KMS-11 (cell line): Measurements from ENCODE around the gene CYB561D1.

Experiments used
- H2AFZ ChIP-seq: fragments of 200-600 bp; sonication (generic); 2 replicates; pipeline ENCODE4 v1.6.1; 2016; ENCODE audit warnings: antibody characterized with exemption, mixed run types, low read depth
- H3K27ac ChIP-seq: fragments of 200-600 bp; sonication (generic); 2 replicates; pipeline ENCODE4 v1.6.1; 2016; ENCODE audit warnings: mild to moderate bottlenecking, mixed run types
- H3K27me3 ChIP-seq: fragments of 200-600 bp; sonication (generic); 2 replicates; pipeline ENCODE4 v1.6.1; 2017; ENCODE audit warnings: mild to moderate bottlenecking, low read depth, mixed run types, moderate library complexity; ENCODE audit not compliant: insufficient read depth
- H3K36me3 ChIP-seq: fragments of 200-600 bp; sonication (generic); 2 replicates; pipeline ENCODE4 v1.6.1; 2017; ENCODE audit warnings: mild to moderate bottlenecking, mixed run types; ENCODE audit not compliant: insufficient read depth
- H3K4me1 ChIP-seq: fragments of 200-600 bp; sonication (generic); 2 replicates; pipeline ENCODE4 v1.6.1; 2016; ENCODE audit warnings: mild to moderate bottlenecking, low read depth, mixed run types; ENCODE audit not compliant: poor library complexity, severe bottlenecking
- H3K4me2 ChIP-seq: fragments of 200-600 bp; sonication (generic); 2 replicates; pipeline ENCODE4 v1.7.0; 2016; ENCODE audit warnings: mild to moderate bottlenecking, mixed run types
- H3K4me3 ChIP-seq: fragments of 200-600 bp; sonication (generic); IDR thresholded peaks from 2 replicates; pipeline ENCODE4 v1.6.1; 2017; ENCODE audit warnings: low read depth, low read length, mixed read lengths; ENCODE audit not compliant: insufficient read depth
- H3K79me2 ChIP-seq: fragments of 200-600 bp; sonication (generic); 2 replicates; pipeline ENCODE4 v1.6.1; 2016; ENCODE audit warnings: low read depth, mixed run types; ENCODE audit not compliant: insufficient read depth
- H3K9ac ChIP-seq: fragments of 200-600 bp; sonication (generic); 2 replicates; pipeline ENCODE4 v1.6.1; 2016; ENCODE audit warnings: mild to moderate bottlenecking, mixed run types
- H4K20me1 ChIP-seq: fragments of 200-600 bp; sonication (generic); 2 replicates; pipeline ENCODE4 v1.6.1; 2016; ENCODE audit warnings: mild to moderate bottlenecking, mixed run types; ENCODE audit not compliant: insufficient read depth
- TF ChIP-seq, protein P1 (sequence below): fragments of 200-600 bp; sonication (generic); conservative IDR thresholded peaks from 2 replicates; pipeline ENCODE4 v1.6.1; 2017; ENCODE audit warnings: low read depth, mild to moderate bottlenecking, antibody characterized with exemption, low read length, moderate library complexity, mixed read lengths

Gene CYB561D1

DNA sequence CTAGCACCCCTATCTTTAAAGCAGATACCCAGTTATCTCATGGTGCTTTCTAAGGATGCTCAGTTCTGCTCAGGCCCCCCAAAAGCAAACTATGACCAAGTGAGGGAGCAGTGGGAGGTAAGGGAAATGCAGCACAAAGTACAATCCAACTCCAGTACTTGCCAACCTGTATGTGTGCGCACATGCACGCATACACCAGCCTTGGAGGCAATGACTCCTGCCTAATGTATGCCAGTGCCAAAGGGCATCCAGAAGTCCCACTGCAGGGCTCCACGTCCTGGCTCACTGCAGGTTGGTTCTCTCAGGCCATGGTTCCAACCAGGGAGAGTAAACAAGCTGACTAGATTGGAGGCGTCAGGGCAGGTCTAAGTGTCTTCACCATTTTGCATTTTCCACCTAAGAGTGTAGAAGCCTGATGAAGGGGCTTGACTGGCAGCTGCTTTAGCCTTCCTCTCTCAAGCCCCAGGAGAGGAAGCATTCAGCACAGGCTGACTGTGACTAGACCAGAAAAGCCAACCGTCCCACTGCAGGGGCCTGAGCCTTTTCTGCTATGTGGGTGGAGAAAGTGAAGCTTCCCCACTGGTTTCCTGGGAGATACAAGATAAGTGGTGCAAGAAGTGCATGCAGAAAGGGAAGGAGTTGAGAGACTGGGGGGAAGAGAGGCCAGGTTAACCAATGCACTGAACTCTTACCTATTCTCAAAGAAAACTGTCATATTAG, 7.9 kb downstream of the CYB561D1 start:
- Histone ChIP-seq H2AFZ (no peak overlapping the region), H3K27ac (no peak overlapping the region), H4K20me1 (no peaks in the 10 kb centered on the region), H3K4me2 (no peak overlapping the region), H3K9ac (no peak overlapping the region), H3K4me1 (no peaks in the 10 kb centered on the region), H3K4me3 (no peak overlapping the region), H3K36me3 (no peaks in the 10 kb centered on the region), H3K79me2 (no peaks in the 10 kb centered on the region), H3K27me3 (no peaks in the 10 kb centered on the region)
- TF ChIP-seq, protein P1, sequence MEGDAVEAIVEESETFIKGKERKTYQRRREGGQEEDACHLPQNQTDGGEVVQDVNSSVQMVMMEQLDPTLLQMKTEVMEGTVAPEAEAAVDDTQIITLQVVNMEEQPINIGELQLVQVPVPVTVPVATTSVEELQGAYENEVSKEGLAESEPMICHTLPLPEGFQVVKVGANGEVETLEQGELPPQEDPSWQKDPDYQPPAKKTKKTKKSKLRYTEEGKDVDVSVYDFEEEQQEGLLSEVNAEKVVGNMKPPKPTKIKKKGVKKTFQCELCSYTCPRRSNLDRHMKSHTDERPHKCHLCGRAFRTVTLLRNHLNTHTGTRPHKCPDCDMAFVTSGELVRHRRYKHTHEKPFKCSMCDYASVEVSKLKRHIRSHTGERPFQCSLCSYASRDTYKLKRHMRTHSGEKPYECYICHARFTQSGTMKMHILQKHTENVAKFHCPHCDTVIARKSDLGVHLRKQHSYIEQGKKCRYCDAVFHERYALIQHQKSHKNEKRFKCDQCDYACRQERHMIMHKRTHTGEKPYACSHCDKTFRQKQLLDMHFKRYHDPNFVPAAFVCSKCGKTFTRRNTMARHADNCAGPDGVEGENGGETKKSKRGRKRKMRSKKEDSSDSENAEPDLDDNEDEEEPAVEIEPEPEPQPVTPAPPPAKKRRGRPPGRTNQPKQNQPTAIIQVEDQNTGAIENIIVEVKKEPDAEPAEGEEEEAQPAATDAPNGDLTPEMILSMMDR = no peak

DNA sequence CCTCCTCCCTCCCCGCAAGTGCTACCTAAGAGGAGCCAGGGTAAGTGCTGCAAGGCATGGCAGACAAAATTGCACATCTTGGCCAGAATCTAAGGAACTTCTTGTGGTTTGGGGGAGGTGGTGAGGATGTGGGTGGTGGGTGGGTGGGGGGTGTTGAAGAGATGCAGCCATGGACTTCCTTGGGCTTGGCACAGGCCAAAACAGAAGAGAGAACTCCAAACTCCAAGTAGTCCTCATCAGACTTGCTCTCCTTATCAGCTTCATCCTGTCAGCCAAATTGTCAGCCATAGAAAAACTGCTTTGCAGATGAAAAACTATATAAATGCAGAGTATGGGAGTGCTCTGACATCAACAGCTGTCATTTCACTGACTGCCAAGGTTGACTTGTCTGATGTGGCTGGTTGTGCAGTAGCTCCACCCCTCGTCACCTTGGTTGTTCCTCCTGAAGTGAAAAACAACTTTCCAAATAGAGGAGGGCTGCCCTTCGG, 8.5 kb downstream of the CYB561D1 start:
- Histone ChIP-seq H3K27ac (no peak overlapping the region), H4K20me1 (no peaks in the 10 kb centered on the region), H3K27me3 (no peaks in the 10 kb centered on the region), H2AFZ (no peak overlapping the region), H3K4me1 (no peaks in the 10 kb centered on the region), H3K36me3 (no peaks in the 10 kb centered on the region), H3K4me2 (no peak overlapping the region), H3K4me3 (no peak overlapping the region), H3K79me2 (no peaks in the 10 kb centered on the region), H3K9ac (no peak overlapping the region)
- TF ChIP-seq, protein P1 = no peak

DNA sequence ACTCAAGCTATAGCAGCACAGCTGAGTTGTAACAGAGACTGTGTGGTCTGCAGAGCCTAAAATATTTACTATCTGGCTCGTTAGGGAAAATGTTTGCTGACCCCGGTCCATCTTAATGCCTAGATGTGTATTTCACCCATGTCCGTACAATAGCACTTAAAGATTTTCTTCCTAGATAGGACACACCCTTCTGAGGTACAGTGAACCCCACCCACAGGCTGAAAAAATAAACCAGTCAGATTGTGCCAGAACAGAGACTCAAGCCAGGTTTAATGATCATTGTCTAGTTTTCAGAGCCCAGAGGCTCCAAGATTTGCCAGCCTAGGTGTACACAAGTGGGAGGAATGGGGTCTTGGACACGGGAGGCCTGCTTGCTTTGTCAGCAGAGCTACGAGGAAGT, 10.0 kb downstream of the CYB561D1 start:
- Histone ChIP-seq H3K27ac (no peak overlapping the region), H2AFZ (no peak overlapping the region), H3K4me1 (no peaks in the 10 kb centered on the region), H3K79me2 (no peaks in the 10 kb centered on the region), H3K4me2 (no peak overlapping the region), H4K20me1 (no peaks in the 10 kb centered on the region), H3K36me3 (no peaks in the 10 kb centered on the region), H3K27me3 (no peaks in the 10 kb centered on the region; the same call in 1 of the 2 replicates), H3K9ac (no peak overlapping the region), H3K4me3 (no peak overlapping the region)
- TF ChIP-seq, protein P1 = no peak

DNA sequence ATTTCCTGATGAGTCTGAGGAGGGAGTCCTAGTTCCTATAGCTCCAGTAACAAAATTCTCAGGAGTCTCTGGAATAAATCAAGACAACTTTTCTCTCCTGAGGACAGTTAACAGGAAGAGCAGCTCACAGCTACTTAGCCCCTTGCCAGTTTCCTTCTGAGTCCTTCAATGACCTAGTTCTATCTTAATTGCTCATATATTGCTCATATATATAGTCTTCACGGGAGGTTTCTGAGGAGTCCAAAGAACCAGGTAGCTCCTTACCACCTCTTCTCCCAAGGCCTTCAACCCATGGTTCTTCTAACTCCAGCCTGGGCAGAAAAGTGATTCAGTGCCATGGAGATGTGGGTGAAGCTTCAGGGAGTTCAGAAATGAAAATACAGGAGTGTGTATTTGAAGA, 11.1 kb downstream of the CYB561D1 start:
- Histone ChIP-seq H3K27ac (no peak overlapping the region), H3K79me2 (no peaks in the 10 kb centered on the region), H3K9ac (no peak overlapping the region), H3K27me3 (no peaks in the 10 kb centered on the region; the same call in 1 of the 2 replicates), H2AFZ (no peak overlapping the region), H3K4me1 (peaks cover 2% of the 10 kb centered on the region), H3K36me3 (no peaks in the 10 kb centered on the region), H3K4me2 (no peak overlapping the region), H4K20me1 (no peaks in the 10 kb centered on the region), H3K4me3 (no peak overlapping the region)
- TF ChIP-seq, protein P1 = no peak
